HepG2 (cell line): ENCODE data around the gene HEMK1. TPM values are rescaled to one million over a fixed set of nuclear protein-coding genes. Genes with fewer than 3 reads are reported as not detected.

ENCODE experiments used
- ATAC-seq: fragments of 200-7000 bp; cut with Tn5 transposase; 3 replicates; pipeline ENCODE4 v1.9.1; 2020; ENCODE audit warnings: mild to moderate bottlenecking, moderate library complexity
- BruUV-seq: library from RNA; stranded (reverse); fragments of 400-500 nt; replicated peaks from 2 replicates; lab custom pipeline; 2021; lab: Mats Ljungman, UMichigan
- CTCF ChIA-PET: fragments of 300-600 bp; formaldehyde crosslinking; extraction: SDS; loops from one replicate; lab custom pipeline; 2021; ENCODE audit warnings: low total read pairs, inconsistent platforms, low intra/inter-chr PET ratio; lab: Yijun Ruan, JAX
- POLR2A ChIA-PET: fragments of 350-600 bp; sonication (Branson Sonifier 250); formaldehyde crosslinking; loops from one replicate; lab custom pipeline; 2020; ENCODE audit warnings: antibody characterized with exemption, inconsistent platforms; lab: Yijun Ruan, JAX
- DNase-seq: peaks from one replicate; pipeline ENCODE4 v3.0.0-alpha.2; 2015; ENCODE audit warnings: low spot score
- FAIRE-seq: peaks from 3 replicates; lab custom pipeline; 2011; peaks lifted over from hg19 to GRCh38; lab: Jason Lieb, UNC
- H2AFZ ChIP-seq: one replicate; pipeline ENCODE4 v1.6.1; 2011; ENCODE audit warnings: low read length, inconsistent platforms
- H3K27ac ChIP-seq: fragments of 300-600 bp; 3 replicates; pipeline ENCODE4 v1.8.0; 2011; ENCODE audit warnings: mixed run types, mild to moderate bottlenecking, mixed read lengths, low read length, inconsistent platforms; ENCODE audit not compliant: insufficient read depth; ENCODE audit errors: extremely low read length
- H3K27me3 ChIP-seq, 2 experiments: fragments of 200-600 bp in 1 of 2; 2 replicates in 1 of 2; 3 replicates in 1 of 2; pipeline versions ENCODE4 v1.6.0 to v1.8.0; 2011; ENCODE audit warnings: low read length in 2 of 2, mild to moderate bottlenecking in 2 of 2, moderate library complexity in 2 of 2, inconsistent platforms in 1 of 2; ENCODE audit not compliant: insufficient read depth in 2 of 2, control insufficient read depth in 1 of 2
- H3K36me3 ChIP-seq, 2 experiments: fragments of 200-600 bp in 1 of 2; replicated peaks in 1 of 2; 2 replicates in 1 of 2; 3 replicates in 1 of 2; pipeline versions ENCODE4 v1.5.1 to v1.8.0; 2011; ENCODE audit warnings: low read length in 2 of 2, inconsistent platforms in 1 of 2; ENCODE audit not compliant: insufficient read depth in 2 of 2, control insufficient read depth in 1 of 2
- H3K4me1 ChIP-seq: 2 replicates; pipeline ENCODE4 v1.5.1; 2012; ENCODE audit warnings: low read length, inconsistent platforms; ENCODE audit not compliant: insufficient read depth
- H3K4me2 ChIP-seq: 2 replicates; pipeline ENCODE4 v1.6.0; 2011; ENCODE audit warnings: low read depth, low read length, inconsistent platforms
- H3K4me3 ChIP-seq, 3 experiments: fragments of 200-600 bp in 1 of 3; sonication (generic), shearing (Covaris generic) in 1 of 3; replicated peaks in 1 of 3; 2 replicates each; pipeline ENCODE4 v1.5.1; 2011 to 2016; ENCODE audit warnings: low read length in 3 of 3, inconsistent platforms in 2 of 3, low read depth in 2 of 3, mild to moderate bottlenecking in 2 of 3, control low read depth in 1 of 3, mixed read lengths in 1 of 3; ENCODE audit not compliant: insufficient read depth in 1 of 3
- H3K79me2 ChIP-seq: one replicate; pipeline ENCODE4 v1.6.1; 2011; ENCODE audit warnings: low read length, inconsistent platforms; ENCODE audit not compliant: insufficient read depth
- H3K9ac ChIP-seq: 2 replicates; pipeline ENCODE4 v1.6.0; 2011; ENCODE audit warnings: mild to moderate bottlenecking, low read depth, low read length, inconsistent platforms; ENCODE audit not compliant: insufficient read depth
- H3K9me3 ChIP-seq: 2 replicates; pipeline ENCODE4 v1.5.1; 2012; ENCODE audit warnings: mild to moderate bottlenecking, low read length
- H4K20me1 ChIP-seq: 2 replicates; pipeline ENCODE4 v1.6.0; 2011; ENCODE audit warnings: inconsistent platforms, mild to moderate bottlenecking, low read length, moderate library complexity; ENCODE audit not compliant: insufficient read depth
- BCL3 ChIP-seq: sonication (generic); formaldehyde crosslinking; IDR thresholded peaks from 2 replicates; pipeline ENCODE4 v1.5.1; 2020; ENCODE audit warnings: mild to moderate bottlenecking, missing genetic modification reagents, moderate library complexity
- HOXA5 ChIP-seq: sonication (generic); formaldehyde crosslinking; IDR thresholded peaks from 2 replicates; pipeline ENCODE4 v1.4.0; 2020; ENCODE audit warnings: missing genetic modification reagents
- ISL2 ChIP-seq: sonication (generic); formaldehyde crosslinking; IDR thresholded peaks from 2 replicates; pipeline ENCODE4 v1.5.0; 2020; ENCODE audit warnings: missing genetic modification reagents
- NFKBIZ ChIP-seq: IDR thresholded peaks from 2 replicates; pipeline ENCODE4 v1.6.1; 2018; ENCODE audit warnings: missing genetic modification reagents, missing compliant biosample characterization
- SALL2 ChIP-seq: sonication (generic); formaldehyde crosslinking; IDR thresholded peaks from 2 replicates; pipeline ENCODE4 v1.8.1; 2023; ENCODE audit warnings: mild to moderate bottlenecking, missing genetic modification reagents, inconsistent platforms
- SP2 ChIP-seq: sonication (generic); formaldehyde crosslinking; IDR thresholded peaks from 2 replicates; pipeline ENCODE4 v1.5.1; 2020; ENCODE audit warnings: mild to moderate bottlenecking, missing genetic modification reagents
- ZBTB7A ChIP-seq: sonication (generic); formaldehyde crosslinking; IDR thresholded peaks from 2 replicates; pipeline ENCODE4 v1.8.0; 2022; ENCODE audit warnings: mild to moderate bottlenecking, missing genetic modification reagents
- ZNF230 ChIP-seq: sonication (generic); formaldehyde crosslinking; IDR thresholded peaks from 2 replicates; pipeline ENCODE4 v1.4.0; 2020; ENCODE audit warnings: mild to moderate bottlenecking, missing genetic modification reagents
- ZNF709 ChIP-seq: sonication (generic); formaldehyde crosslinking; IDR thresholded peaks from 2 replicates; pipeline ENCODE4 v1.5.0; 2020; ENCODE audit warnings: mild to moderate bottlenecking, missing genetic modification reagents
- ZNF724P ChIP-seq: sonication (generic); formaldehyde crosslinking; IDR thresholded peaks from 2 replicates; pipeline ENCODE4 v1.8.0; 2022; ENCODE audit warnings: missing genetic modification reagents, borderline replicate concordance
- WGBS: methylation state at CpG from one replicate; pipeline ENCODE4 v1.1.6; 2017; ENCODE audit warnings: low lambda C conversion rate; 5-methylcytosine and 5-hydroxymethylcytosine counted together
- in situ Hi-C: cut with HindIII; loops from 2 replicates; pipeline ENCODE4 v1.10.0; 2017; ENCODE audit warnings: low pct_unique_long_range_greater_than_20kb; ENCODE audit not compliant: extremely low pct_ligation_motif_present
- intact Hi-C: fragments of 100-400 bp; cut with micrococcal nuclease; formaldehyde crosslinking; loops from one replicate; pipeline ENCODE4 v1.10.0; 2022; ENCODE audit not compliant: unreplicated experiment
- polyA plus RNA-seq, 8 experiments: library from polyadenylated mRNA; depleted of rRNA in 3 of 8; stranded (reverse) in 7 of 8; unstranded in 1 of 8; fragments of >200 nt; fragmentation: Illumina TruSeq in 4 of 8; extraction: Trizol in 4 of 8; gene quantifications; 2 replicates each; pipeline versions ENCODE4 v1.2.1 to v1.2.3, GENCODE V29; 2011 to 2016; ENCODE audit warnings: low read depth in 4 of 8, missing spikeins in 1 of 8, mixed read lengths in 1 of 8; ENCODE audit not compliant: insufficient read depth in 1 of 8
- total RNA-seq, 5 experiments: library from RNA; depleted of rRNA; stranded (reverse); fragments of >200 nt; fragmentation: Illumina TruSeq; extraction: Trizol; gene quantifications; 2 replicates each; pipeline ENCODE4 v1.2.3, GENCODE V29; 2016; ENCODE audit warnings: low read depth in 1 of 5
- TF ChIP-seq, protein P1 (sequence below): sonication (generic); formaldehyde crosslinking; IDR thresholded peaks from 2 replicates; pipeline ENCODE4 v1.4.0; 2020; ENCODE audit warnings: missing genetic modification reagents, borderline replicate concordance
- TF ChIP-seq, protein P2 (sequence below): sonication (generic); formaldehyde crosslinking; IDR thresholded peaks from 2 replicates; pipeline ENCODE4 v1.4.0; 2020; ENCODE audit warnings: missing genetic modification reagents
- TF ChIP-seq, protein P3 (sequence below): IDR thresholded peaks from 2 replicates; pipeline ENCODE4 v1.4.0; 2020; ENCODE audit warnings: mild to moderate bottlenecking, missing genetic modification reagents

HEMK1 gene
- total and polyA plus RNA-seq, 2 of the 13 experiments (the other 11 are each of a cell fraction or from before 2014, with no cell fraction given): 9.8 to 12.6 TPM

GRCh38 chr3:50617911-50618481 is 48.7 kb downstream of the HEMK1 start (continued):
- TF ChIP-seq ZNF230 (CRISPR knock-in tag) (no peak), NFKBIZ (CRISPR knock-in tag) (no peak), ZNF724P (CRISPR knock-in tag) (no peak), ZBTB7A (no peak), ISL2 (CRISPR knock-in tag) (no peak), ZNF709 (CRISPR knock-in tag) (peak; percentile 3; the same call in 1 of the 2 replicates)
- TF ChIP-seq, protein P1, sequence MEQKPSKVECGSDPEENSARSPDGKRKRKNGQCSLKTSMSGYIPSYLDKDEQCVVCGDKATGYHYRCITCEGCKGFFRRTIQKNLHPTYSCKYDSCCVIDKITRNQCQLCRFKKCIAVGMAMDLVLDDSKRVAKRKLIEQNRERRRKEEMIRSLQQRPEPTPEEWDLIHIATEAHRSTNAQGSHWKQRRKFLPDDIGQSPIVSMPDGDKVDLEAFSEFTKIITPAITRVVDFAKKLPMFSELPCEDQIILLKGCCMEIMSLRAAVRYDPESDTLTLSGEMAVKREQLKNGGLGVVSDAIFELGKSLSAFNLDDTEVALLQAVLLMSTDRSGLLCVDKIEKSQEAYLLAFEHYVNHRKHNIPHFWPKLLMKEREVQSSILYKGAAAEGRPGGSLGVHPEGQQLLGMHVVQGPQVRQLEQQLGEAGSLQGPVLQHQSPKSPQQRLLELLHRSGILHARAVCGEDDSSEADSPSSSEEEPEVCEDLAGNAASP: no peak

GRCh38 chr3:50620420-50620819 is 51.1 kb downstream of the HEMK1 start:
- DNase-seq: no peak
- no peak overlapping the region for H3K4me3 ChIP-seq
- in situ Hi-C loops (no loop called here), intact Hi-C loops (no loop called here)
- no peak for ATAC-seq
- WGBS: 100% methylated on average over 1 of the region's 1 CpG
- BruUV-seq: no TSS peak
- peaks cover 0 to 3% of the 10 kb centered on the region in 2 experiments; a peak in 2 of 5 replicates for H3K36me3 ChIP-seq
- POLR2A ChIA-PET: no interaction called here
- CTCF ChIA-PET: no interaction called here
- no peaks in the 10 kb centered on the region for H3K9me3 ChIP-seq
- no peak overlapping the region for H3K4me2 ChIP-seq
- H4K20me1 ChIP-seq: no peaks in the 10 kb centered on the region
- H2AFZ ChIP-seq: no peak overlapping the region
- H3K9ac ChIP-seq: no peak overlapping the region
- H3K79me2 ChIP-seq: peaks cover 7% of the 10 kb centered on the region
- peaks cover 50% of the 10 kb centered on the region for H3K4me1 ChIP-seq
- H3K27me3 ChIP-seq: no peaks in the 10 kb centered on the region; a peak in 1 of 5 replicates
- H3K27ac ChIP-seq: no peak overlapping the region
- FAIRE-seq: no peak
- TF ChIP-seq BCL3 (CRISPR knock-in tag): no peak
- TF ChIP-seq SP2 (CRISPR knock-in tag): no peak
- TF ChIP-seq, protein P2, sequence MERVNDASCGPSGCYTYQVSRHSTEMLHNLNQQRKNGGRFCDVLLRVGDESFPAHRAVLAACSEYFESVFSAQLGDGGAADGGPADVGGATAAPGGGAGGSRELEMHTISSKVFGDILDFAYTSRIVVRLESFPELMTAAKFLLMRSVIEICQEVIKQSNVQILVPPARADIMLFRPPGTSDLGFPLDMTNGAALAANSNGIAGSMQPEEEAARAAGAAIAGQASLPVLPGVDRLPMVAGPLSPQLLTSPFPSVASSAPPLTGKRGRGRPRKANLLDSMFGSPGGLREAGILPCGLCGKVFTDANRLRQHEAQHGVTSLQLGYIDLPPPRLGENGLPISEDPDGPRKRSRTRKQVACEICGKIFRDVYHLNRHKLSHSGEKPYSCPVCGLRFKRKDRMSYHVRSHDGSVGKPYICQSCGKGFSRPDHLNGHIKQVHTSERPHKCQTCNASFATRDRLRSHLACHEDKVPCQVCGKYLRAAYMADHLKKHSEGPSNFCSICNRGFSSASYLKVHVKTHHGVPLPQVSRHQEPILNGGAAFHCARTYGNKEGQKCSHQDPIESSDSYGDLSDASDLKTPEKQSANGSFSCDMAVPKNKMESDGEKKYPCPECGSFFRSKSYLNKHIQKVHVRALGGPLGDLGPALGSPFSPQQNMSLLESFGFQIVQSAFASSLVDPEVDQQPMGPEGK (CRISPR knock-in tag): no peak
- no peak for TF ChIP-seq HOXA5
- TF ChIP-seq, protein P3, sequence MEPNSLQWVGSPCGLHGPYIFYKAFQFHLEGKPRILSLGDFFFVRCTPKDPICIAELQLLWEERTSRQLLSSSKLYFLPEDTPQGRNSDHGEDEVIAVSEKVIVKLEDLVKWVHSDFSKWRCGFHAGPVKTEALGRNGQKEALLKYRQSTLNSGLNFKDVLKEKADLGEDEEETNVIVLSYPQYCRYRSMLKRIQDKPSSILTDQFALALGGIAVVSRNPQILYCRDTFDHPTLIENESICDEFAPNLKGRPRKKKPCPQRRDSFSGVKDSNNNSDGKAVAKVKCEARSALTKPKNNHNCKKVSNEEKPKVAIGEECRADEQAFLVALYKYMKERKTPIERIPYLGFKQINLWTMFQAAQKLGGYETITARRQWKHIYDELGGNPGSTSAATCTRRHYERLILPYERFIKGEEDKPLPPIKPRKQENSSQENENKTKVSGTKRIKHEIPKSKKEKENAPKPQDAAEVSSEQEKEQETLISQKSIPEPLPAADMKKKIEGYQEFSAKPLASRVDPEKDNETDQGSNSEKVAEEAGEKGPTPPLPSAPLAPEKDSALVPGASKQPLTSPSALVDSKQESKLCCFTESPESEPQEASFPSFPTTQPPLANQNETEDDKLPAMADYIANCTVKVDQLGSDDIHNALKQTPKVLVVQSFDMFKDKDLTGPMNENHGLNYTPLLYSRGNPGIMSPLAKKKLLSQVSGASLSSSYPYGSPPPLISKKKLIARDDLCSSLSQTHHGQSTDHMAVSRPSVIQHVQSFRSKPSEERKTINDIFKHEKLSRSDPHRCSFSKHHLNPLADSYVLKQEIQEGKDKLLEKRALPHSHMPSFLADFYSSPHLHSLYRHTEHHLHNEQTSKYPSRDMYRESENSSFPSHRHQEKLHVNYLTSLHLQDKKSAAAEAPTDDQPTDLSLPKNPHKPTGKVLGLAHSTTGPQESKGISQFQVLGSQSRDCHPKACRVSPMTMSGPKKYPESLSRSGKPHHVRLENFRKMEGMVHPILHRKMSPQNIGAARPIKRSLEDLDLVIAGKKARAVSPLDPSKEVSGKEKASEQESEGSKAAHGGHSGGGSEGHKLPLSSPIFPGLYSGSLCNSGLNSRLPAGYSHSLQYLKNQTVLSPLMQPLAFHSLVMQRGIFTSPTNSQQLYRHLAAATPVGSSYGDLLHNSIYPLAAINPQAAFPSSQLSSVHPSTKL (CRISPR knock-in tag): no peak
- TF ChIP-seq SALL2 (CRISPR knock-in tag): no peak
- no peak for TF ChIP-seq ZNF709 (CRISPR knock-in tag)
- TF ChIP-seq, all 625 proteins: peak for 0
